GM18519 (cell line): Measurements from ENCODE around the gene NFIX.

Experiments used
- ATAC-seq: cut with Tn5 transposase; IDR thresholded peaks from one replicate; pipeline ENCODE4 v1.9.1; 2021; ENCODE audit warnings: mild to moderate bottlenecking, moderate library complexity; ENCODE audit not compliant: unreplicated experiment, low FRiP score

Gene NFIX

GRCh38 chr19:13006431-13007281, 11.4 kb downstream of the NFIX start:
- no peak for ATAC-seq

DNA sequence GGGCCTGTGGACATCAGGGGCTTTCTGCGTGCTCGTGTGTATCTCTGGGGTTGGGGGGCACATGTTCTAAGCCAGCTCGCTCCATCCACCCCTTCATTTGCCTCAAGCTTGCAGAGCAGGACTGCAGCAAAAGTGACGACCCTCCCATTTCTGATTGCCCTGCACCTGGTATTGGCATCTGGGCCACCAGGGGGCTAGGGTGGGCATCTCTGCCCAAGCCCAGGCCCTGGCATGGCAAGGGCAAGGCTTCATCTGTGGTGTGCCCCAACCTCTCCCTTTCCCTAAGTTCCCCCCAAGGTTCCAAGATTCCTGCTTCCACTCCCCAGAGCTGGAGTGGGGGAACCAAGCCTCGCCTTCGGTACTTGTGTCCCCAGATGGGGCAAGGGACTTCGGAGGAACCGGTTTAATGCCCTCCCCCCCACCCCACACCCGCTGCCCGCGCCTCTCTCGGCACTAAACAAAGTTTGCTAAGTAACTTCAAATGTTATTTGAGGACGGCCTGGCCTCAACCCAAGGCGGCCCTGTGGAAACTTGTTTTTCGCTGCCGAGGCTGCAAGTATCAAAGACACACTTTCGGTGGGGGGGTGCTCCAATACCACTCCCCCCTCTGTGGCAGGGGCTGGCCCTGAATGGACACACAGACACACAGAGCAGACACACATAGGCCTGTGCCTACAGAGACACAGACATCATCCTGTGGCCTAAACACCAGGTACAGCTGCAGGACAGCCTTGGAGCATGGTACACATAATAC, 12.2 kb downstream of the NFIX start:
- ATAC-seq: no peak

DNA sequence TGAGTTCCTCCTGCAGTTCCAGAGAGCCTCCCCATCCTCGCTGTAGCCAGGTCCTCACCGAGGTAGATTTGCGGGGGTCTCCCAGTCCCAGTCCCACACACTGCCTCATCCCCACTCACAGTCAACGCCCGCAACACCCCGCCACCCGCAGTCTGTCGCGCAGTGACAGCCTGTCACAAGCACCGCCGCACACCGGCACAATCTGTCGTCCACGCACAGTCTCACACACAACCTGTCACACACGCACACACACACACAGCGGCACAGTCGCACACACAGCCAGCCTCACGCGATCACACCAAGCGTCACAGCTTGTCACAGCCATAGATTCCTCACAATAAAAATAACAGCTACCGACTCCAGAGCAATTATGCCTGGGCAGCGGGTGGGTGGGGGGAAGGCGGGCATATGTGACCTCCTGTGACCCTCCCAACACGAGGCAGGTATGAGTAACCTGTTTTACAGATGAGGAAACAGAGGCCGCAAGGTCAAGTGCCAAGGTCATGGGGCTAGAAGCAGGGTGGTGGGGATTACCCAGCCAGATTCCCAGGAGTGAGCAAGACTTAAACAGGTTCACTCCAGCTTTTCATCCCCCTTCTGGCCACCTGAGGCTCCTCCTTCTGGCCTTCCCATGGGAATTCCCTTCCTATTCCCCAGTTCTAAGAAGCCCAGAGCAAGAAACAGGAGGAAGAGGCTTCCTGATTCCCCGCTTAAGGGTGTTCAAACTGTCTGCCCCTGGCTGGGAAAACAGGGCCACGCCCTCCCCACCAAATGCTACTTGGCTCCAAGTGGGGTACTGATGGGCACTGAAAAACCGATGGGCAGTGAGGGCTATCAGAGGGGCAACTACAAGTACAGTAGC, 13.9 kb downstream of the NFIX start:
- ATAC-seq: no peak

GRCh38 chr19:13010038-13010991, 15.0 kb downstream of the NFIX start:
- no peak for ATAC-seq

DNA sequence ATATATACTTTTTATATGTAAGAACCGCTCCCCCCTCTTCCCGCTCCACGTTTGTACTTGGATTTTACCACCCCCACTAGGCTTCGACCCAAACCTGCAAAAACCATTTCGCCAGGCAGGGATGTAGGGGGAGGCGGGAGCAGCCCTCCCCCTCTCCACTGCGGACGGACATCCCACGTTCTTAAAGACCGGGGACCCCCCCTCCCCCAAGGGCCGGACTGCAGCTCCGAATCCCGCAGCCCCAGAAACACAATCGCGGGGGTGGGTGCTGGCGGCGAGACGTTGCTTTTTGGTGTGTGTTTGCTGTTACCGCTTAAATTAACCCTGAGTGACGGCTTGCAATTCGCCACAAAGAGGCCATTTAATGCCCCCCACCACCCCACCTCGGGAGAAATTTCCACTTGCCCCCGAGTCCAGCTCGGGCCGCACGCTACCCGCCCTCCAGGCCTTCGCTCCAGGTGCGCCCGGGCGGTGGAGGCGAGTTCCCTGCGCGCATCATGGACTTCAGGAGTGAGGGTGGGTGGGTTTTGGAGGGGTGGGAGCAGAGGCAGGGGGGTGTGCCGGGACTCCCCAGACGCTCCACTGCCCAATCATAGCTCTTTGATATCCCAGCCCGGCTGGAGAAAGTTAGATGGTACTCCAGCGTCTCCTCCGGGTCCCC, 15.8 kb downstream of the NFIX start:
- ATAC-seq: no peak

DNA sequence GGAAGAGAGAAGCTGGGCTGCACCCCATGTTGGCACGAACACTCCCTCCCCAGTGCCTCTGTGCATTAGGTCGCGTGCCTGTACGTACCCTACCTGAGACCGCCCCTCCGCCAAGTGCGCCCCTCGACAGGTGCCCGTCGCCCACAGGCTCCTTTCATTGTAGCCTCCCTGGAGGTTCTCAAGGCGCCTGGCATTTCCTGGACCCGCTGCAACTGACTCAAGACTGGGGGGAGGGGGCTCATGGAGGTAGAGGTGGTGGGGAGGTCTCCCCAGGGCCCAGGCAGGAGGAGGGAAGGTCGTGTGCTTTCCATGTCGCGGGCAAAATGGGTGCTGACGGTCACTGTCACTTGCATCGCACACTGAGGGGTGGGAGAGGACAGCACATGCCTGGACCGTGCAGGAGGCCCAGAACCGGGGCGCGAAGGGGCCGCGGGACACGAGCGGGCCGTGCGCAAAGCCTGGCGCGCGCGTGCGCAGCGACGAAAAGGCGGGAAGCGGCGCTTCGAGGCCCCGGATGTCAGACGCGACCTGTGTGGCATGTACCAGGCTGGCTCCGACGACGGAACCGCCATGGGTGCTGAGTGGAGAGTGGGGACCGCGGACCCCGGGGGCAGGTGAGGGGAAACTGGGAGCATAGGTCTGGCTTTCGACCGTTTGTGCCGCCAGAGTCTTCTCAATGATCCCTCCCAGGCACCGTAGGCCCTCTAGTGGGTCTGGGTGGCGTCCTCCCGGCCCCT, 16.5 kb downstream of the NFIX start:
- no peak for ATAC-seq

GRCh38 chr19:13012390-13012689, 17.1 kb downstream of the NFIX start:
- no peak for ATAC-seq

GRCh38 chr19:13012690-13013608, 17.7 kb downstream of the NFIX start:
- no peak for ATAC-seq

- no peak for ATAC-seq
Observed at GRCh38 chr19:13013649-13014048, 18.4 kb downstream of the NFIX start.

- no peak for ATAC-seq
Observed at GRCh38 chr19:13014101-13014920, 19.0 kb downstream of the NFIX start.

DNA sequence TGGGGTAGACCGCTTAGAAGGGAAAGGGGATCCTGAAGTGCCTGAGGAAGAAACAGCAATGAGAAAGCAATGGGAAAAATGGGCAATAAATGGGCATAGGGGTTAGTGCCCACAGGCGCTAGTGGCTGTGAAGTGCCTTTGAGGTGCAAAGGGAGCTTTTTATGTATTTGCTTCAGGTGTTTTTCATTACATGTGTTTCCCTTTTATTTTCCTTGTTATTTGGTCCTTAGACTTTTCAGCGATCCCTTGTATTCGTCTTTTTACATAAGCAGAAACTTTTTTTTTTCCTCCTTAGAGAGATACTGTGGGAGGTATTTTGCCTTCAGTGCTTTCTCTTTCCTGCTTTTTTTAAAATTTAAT, 19.6 kb downstream of the NFIX start:
- ATAC-seq: no peak

- ATAC-seq: no peak
Observed at GRCh38 chr19:13015361-13016223, 20.3 kb downstream of the NFIX start.

- no peak for ATAC-seq
Observed at GRCh38 chr19:13016245-13016627, 21.0 kb downstream of the NFIX start.

DNA sequence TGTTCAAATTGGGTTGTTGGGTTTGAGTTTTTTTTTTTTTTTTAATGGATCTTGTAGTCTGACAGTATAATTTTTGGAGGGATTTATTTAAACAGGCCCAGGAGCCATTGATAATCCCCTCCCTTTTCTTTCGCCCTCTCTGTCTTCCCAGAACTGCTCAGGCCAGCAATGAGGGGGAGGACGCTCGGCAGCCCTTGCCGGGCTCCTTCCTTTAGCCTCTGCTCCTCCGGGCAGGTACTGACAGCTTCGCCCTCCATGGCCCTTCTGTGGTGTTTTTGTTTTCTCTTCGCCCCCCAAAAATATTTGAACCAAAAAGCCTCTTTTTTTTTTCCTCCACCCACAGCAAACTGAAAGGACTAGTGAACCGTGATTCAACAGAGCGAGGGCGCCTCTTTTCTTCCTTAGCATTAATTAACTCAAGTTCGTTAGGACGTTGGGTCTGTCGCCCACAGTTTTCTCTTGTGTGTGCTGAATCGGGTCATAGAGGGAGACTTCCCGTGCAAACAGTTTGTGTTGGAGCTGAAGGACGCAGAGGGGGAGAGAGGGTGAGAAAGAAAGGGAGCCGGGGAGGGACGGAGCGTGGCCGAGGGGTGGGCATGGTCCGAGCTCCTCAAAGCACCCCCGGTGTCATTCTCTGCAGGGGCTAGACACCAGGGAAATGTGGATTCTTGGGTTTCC, 21.5 kb downstream of the NFIX start:
- no peak for ATAC-seq

GRCh38 chr19:13017306-13018034, 22.2 kb downstream of the NFIX start:
- no peak for ATAC-seq
